ENCODE results near the gene STK40.

Gene STK40

DNA sequence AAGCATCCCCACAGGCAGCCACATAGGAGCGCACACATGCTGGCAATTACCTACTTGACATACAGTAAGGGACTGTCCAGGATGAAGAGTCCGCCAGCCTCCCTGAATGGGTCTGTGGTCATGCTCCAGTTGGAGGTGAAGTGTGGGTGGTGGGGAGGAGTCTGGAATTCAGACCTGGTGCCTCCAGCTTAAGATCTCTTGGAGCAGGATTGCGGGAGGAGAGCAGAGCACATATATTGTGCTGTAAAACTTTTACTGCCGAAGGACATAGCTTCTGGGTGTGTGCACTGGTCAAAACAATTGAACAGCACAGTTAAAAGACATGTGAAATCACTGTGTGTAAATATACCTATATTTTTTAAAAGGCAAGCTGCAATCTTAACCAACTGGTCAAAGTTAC lies 17.9 kb downstream of the STK40 start:
- DNase-seq: no peak

- no peak for DNase-seq
Observed at GRCh38 chr1:36367066-36367465, 18.7 kb downstream of the STK40 start.

GRCh38 chr1:36366091-36366661 lies 19.5 kb downstream of the STK40 start:
- DNase-seq: peak; percentile 95

- peak; percentile 79 for DNase-seq
Observed at GRCh38 chr1:36365381-36365780, 20.3 kb downstream of the STK40 start.

DNA sequence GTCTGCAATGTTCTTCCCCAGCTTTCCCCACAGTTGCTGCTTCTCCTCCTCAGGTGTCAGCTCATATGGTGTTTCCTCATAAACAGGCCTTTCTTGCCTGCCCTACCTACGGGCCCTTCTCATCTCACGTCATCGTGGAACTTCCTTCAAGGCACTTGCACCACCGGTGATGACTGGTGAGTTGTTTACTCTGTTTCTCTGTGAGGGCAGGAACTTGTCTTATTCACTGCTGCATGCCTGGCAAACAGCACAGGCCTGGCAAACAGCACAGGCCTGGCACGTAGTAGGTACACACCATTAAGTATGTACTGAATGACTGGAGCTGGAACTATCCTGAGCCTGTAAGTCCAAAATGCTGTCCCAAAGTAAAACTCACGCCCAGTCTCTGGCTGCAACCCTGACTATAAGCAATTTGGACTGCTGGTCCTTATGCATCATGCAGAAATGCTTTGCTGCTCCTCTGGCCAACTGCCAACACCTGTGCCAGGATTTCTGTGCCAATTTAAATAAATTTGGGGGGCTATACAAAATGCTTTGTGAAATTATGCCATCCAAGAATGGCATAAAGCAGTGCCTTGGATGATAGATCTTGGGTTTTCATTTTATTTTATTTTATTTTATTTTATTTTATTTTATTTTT lies 25.7 kb downstream of the STK40 start:
- DNase-seq: no peak

DNA sequence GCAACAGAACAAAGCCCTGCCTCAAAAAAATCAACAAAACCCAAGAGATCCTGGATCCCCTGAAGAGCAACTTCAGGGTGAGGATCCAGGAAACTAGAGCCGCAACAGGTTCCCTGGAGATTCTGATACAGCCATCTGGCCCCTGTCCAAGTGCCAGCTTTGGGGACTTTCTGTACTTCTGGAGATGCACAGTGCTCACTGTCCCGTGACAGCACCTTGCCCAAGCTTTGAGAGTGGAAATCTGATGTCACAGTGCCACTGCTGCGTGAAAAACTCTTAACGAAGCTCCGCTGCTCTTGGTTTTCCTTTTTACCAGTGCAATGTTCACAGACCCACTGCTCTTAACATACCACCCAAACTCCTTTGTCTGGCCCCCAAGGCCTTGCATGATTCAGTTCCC lies 26.3 kb downstream of the STK40 start:
- no peak for DNase-seq

GRCh38 chr1:36358514-36359084 lies 27.1 kb downstream of the STK40 start:
- no peak for DNase-seq

GRCh38 chr1:36355811-36356210 lies 29.9 kb downstream of the STK40 start:
- no peak for DNase-seq

- no peak for DNase-seq
Observed at GRCh38 chr1:36354486-36354885, 31.2 kb downstream of the STK40 start.

GRCh38 chr1:36352910-36353878 lies 32.5 kb downstream of the STK40 start:
- no peak for DNase-seq

DNA sequence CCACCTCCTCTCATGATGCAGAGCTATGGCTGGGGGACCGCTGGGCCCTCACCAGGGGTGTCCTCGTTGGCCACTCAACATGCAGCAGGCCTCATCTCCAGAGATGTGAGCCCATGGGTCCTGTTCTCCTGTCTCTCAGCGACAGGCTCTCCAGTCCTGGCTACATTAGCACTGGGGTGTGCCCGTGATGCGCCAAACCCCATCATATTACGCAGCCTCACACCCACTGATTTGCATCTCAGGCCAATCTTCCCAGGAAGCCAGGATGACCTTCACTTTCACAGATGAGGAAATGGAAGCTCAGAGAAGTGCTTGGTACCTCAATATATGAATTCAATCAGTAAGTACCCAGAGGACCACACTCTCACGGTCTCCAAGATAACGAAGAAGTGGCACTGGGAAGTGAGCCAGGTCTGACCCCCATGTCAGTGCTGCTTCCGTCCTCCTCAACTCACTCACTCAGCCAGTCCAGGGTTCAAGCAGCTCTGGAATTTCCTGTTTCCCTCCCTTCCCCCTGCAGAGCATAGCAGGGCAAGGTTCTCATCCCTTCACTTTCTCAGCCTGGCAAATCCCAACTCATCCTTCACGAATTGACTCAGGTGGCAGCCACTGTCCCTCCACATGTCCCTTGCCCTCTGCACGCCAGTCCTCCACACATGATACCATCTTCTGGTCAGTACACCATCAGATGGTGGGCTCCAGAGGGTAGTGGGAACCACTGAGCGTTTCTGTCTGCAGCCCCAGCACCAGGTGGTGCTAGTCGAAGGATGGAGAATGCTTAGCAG lies 33.4 kb downstream of the STK40 start:
- no peak for DNase-seq

DNA sequence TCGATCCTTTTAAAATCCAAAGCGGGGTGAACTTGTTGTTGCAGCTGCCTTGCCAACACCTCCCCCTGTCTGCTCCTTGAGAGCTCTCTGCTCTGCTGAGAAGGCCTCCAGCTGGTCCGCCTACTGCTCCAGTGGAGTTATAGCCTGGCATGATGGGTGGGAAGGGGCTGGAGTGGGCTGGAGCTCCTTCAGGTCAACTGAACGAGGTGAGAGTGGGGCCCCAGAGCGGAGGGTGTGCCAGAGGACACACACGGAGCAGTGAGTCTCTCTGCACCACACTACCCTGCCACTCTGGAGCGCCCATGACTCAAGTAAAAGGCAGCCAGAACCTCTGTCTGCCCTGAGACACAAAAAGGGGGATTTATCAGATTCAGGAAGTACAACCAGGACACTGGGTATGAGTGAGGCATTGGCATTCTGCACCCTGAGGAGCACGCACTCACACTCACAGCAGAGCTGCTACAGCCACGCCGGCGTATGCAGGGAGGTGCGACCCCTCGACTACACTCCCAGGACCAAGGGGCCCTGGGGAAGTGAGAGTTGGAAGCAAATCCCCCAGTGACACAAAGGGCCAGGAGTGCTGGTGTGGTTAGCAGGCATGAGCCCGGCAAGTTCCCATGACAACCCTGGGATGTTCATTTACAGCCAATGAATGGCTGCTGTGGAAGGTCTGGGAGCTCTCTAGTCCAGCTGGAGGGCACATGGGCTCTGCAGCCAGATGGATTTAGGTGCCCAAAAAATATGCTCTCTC lies 34.3 kb downstream of the STK40 start:
- DNase-seq: no peak

GRCh38 chr1:36350659-36351226 lies 35.0 kb downstream of the STK40 start:
- no peak for DNase-seq

- no peak for DNase-seq
Observed at GRCh38 chr1:36349839-36350238, 35.9 kb downstream of the STK40 start.

- DNase-seq: no peak
Observed at GRCh38 chr1:36349241-36349671, 36.5 kb downstream of the STK40 start.

DNA sequence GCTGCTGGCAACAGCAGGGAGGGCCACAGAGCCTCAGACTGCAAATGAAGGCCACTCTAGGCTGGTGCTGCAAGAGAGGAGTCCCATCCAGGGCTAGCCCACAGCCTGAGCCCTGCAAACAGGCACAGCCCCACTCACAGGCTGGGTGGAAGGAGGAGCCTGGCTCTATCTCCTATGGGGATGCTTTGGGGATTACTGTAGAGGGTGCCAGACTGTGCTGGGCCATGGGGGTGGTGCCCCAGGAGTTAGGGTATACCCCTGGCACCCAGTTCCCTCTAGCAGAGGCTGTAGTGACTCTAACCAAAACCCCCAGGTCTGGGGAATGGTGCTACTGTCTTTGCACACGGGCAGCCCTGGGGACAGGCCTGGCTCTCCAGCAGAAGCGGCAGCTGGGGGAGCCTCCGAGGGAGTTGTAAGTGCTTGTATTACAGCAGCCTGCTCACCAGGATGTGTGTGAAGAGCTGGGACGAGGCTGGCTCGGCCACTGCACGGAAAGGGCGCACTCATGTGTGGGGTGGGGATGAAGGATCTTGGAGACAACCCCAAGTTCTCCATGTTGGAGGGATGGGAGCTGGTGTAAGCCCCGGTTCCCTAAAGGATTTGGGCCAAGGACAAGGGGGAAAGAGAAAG lies 38.9 kb downstream of the STK40 start:
- DNase-seq: peak; percentile 13

GRCh38 chr1:36345353-36345752 lies 40.4 kb downstream of the STK40 start:
- DNase-seq: no peak

DNA sequence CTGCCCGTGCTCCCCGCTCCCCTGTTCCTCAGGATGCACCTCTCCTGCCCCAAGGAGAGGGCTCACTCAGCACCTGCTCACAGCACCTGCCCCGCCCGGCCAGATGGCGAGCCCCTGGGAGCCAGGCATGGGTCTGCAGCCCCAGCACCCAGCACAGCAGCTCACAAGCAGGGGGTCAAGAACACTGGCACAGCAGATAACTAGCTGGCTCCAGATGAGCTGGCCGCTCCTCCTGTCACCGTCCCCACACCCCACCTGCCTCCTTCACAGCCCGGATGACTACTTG lies 41.4 kb downstream of the STK40 start:
- no peak for DNase-seq

GRCh38 chr1:36343651-36344394 lies 41.9 kb downstream of the STK40 start:
- no peak for DNase-seq

DNA sequence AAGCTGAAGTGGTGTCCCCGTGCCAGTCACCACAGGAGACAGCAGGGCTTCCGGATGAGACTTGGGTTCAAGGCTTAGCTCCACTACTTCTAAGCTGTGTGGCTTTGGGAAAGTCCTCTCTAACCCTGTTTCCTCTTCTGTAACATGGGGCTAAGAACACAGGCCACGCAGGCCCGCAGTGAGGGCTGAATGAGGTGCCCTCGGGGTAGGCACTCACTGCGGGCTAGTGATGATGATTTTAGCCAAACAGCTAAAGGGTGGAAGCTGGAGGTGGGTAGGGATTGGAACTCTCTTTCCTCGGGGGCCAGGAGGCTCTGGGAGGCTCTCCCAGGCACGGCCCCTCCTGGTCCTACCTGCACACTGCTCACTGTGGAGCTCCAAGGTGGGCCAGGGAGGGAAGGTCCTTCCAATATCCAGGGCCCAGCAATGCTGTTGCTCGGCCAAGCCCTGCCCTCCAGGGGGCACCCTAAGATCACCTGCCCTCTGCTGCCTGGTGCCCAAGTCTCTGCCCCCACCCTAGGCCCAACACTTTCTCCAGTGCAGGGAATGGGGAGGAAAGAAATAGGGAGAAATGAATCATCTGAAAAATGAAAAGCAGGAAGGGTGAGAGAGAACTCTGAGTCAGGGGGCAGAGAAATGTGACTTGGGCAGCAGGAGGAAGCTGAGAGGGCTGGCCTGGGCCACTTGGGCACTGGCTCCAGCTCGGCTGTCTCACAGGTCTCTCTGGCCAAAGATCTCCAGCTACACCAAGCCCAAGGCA lies 43.1 kb downstream of the STK40 start:
- peak; percentile 33 for DNase-seq

Data from NCI-H1694 treated with DMSO at 0.1 percent for 48 hours (cell line).